ENCODE data around the gene THOC6. TPM values are rescaled to one million over a fixed set of nuclear protein-coding genes. Genes with fewer than 3 reads are reported as not detected.
A peak's percentile ranks its signal among the peaks of the same experiment; 100 is the strongest.

The THOC6 gene
- polyA plus RNA-seq, 3 donors: 42.4 to 59.2 (median 57.7) TPM

- H3K4me3 Mint-ChIP-seq: peak overlapping the region; percentile 9 to 86
- H3K9ac ChIP-seq (ENCODE audit: insufficient read depth, low read length, poor library complexity, severe bottlenecking): no peak overlapping the region
- intact Hi-C loops (cut with micrococcal nuclease): loop anchor here (2.0 to 10.0 kb wide), 3 partner anchors 27 to 95 kb away; no protein-coding TSS in a partner anchor
- H2AFZ ChIP-seq (ENCODE audit: insufficient read depth, low read depth, low read length, poor library complexity, severe bottlenecking): no peak overlapping the region
- peaks cover 19 to 21% of the 10 kb centered on the region in 2 donors for H3K36me3 ChIP-seq (replicated peaks in 1 of 2; ENCODE audit: control insufficient read depth in 1 of 2, insufficient read depth in 2 of 2, low read length in 2 of 2)
- 6% methylated on average over 54 of the region's 59 CpGs for WGBS (ENCODE audit: insufficient coverage)
- peak overlapping the region in 2 of 7 donors; percentile 4 to 35 for H3K27ac Mint-ChIP-seq
- H3K9me3 Mint-ChIP-seq: peaks cover 0 to 29% (median 9%) of the 10 kb centered on the region in 7 donors
- H3K36me3 Mint-ChIP-seq: peaks cover 27 to 30% of the 10 kb centered on the region in 2 donors
- peak in 2 of 3 donors; percentile 39 to 63 for DNase-seq
- no peak for TF ChIP-seq CTCF (IDR thresholded peaks at IDR 0.05)
- H3K4me3 ChIP-seq (replicated peaks in 1 of 3; ENCODE audit: low read depth in 2 of 3, low read length in 3 of 3): peak overlapping the region in 1 of 3 experiments; percentile 32
- H3K4me1 Mint-ChIP-seq: peaks cover 38% of the 10 kb centered on the region
- H3K27me3 ChIP-seq (ENCODE audit: control insufficient read depth in 2 of 2, insufficient read depth in 2 of 2, low read length in 2 of 2): peaks cover 23 to 62% of the 10 kb centered on the region in 2 donors
- peak overlapping the region; percentile 57 for H3K4me2 ChIP-seq (replicated peaks; ENCODE audit: extremely low read depth, low read length, poor library complexity, severe bottlenecking)
- peaks cover 52 to 65% (median 63%) of the 10 kb centered on the region in 3 donors for H3K27me3 Mint-ChIP-seq (ENCODE audit: low read depth in 3 of 3)
- peaks cover 23 to 31% of the 10 kb centered on the region in 2 donors for H3K4me1 ChIP-seq (ENCODE audit: control insufficient read depth in 1 of 2, insufficient read depth in 2 of 2, low read length in 2 of 2)
- peaks cover 38% of the 10 kb centered on the region for H4K20me1 ChIP-seq (ENCODE audit: insufficient read depth, low read length)
- no peaks in the 10 kb centered on the region for H3K79me2 ChIP-seq (ENCODE audit: insufficient read depth, low read length)
- no peak overlapping the region for H3K27ac ChIP-seq (ENCODE audit: low read depth in 1 of 2, low read length in 2 of 2)
- peaks cover 0 to 12% of the 10 kb centered on the region in 2 donors for H3K9me3 ChIP-seq (replicated peaks in 1 of 2; ENCODE audit: control insufficient read depth in 1 of 2, insufficient read depth in 1 of 2, low read length in 2 of 2)
These were observed 5.8 kb downstream of the THOC6 start for GRCh38 chr16:3029491-3030221.

- Histone ChIP-seq H3K4me1 (ENCODE audit: control insufficient read depth in 1 of 2, insufficient read depth in 2 of 2, low read length in 2 of 2) (peaks cover 19 to 33% of the 10 kb centered on the region in 2 donors), H4K20me1 (ENCODE audit: insufficient read depth, low read length) (peaks cover 33% of the 10 kb centered on the region), H3K9me3 (replicated peaks in 1 of 2; ENCODE audit: control insufficient read depth in 1 of 2, insufficient read depth in 1 of 2, low read length in 2 of 2) (peaks cover 0 to 14% of the 10 kb centered on the region in 2 donors), H3K27me3 (ENCODE audit: control insufficient read depth in 2 of 2, insufficient read depth in 2 of 2, low read length in 2 of 2) (peaks cover 26 to 70% of the 10 kb centered on the region in 2 donors), H3K9ac (ENCODE audit: insufficient read depth, low read length, poor library complexity, severe bottlenecking) (no peak overlapping the region), H3K4me3 (replicated peaks in 1 of 3; ENCODE audit: low read depth in 2 of 3, low read length in 3 of 3) (no peak overlapping the region), H3K27ac (ENCODE audit: low read depth in 1 of 2, low read length in 2 of 2) (no peak overlapping the region), H3K79me2 (ENCODE audit: insufficient read depth, low read length) (no peaks in the 10 kb centered on the region), H2AFZ (ENCODE audit: insufficient read depth, low read depth, low read length, poor library complexity, severe bottlenecking) (no peak overlapping the region), H3K4me2 (replicated peaks; ENCODE audit: extremely low read depth, low read length, poor library complexity, severe bottlenecking) (no peak overlapping the region), H3K36me3 (replicated peaks in 1 of 2; ENCODE audit: control insufficient read depth in 1 of 2, insufficient read depth in 2 of 2, low read length in 2 of 2) (peaks cover 18 to 19% of the 10 kb centered on the region in 2 donors)
- H3K4me1 Mint-ChIP-seq: peaks cover 35% of the 10 kb centered on the region
- peaks cover 61 to 74% (median 72%) of the 10 kb centered on the region in 3 donors for H3K27me3 Mint-ChIP-seq (ENCODE audit: low read depth in 3 of 3)
- peak overlapping the region in 2 of 7 donors; percentile 4 to 35 for H3K27ac Mint-ChIP-seq
- H3K4me3 Mint-ChIP-seq: peak overlapping the region; percentile 31 to 86
- 82% methylated on average over 25 of the region's 33 CpGs for WGBS (ENCODE audit: insufficient coverage)
- peaks cover 25 to 31% of the 10 kb centered on the region in 2 donors for H3K36me3 Mint-ChIP-seq
- no peak for DNase-seq
- intact Hi-C loops (cut with micrococcal nuclease): loop anchor here in 1 of 2 donors (5.0 kb wide), 1 partner anchor 33 kb away; no protein-coding TSS in a partner anchor
- H3K9me3 Mint-ChIP-seq: peaks cover 0 to 32% (median 14%) of the 10 kb centered on the region in 7 donors
- no peak for TF ChIP-seq CTCF (IDR thresholded peaks at IDR 0.05)
These were observed 6.7 kb downstream of the THOC6 start for GRCh38 chr16:3030222-3031212.
